Measurements from ENCODE around the gene ADCY3. TPM values are rescaled to one million over a fixed set of nuclear protein-coding genes. Genes with fewer than 3 reads are reported as not detected.
"Not testable (repeated sequence)": the region's sequence is repeated elsewhere in the genome, so short reads cannot be mapped to it uniquely, and the experiment has no call there.

Gene ADCY3
- total RNA-seq, 1 donor from 2014 or later: 38.6 TPM

DNA sequence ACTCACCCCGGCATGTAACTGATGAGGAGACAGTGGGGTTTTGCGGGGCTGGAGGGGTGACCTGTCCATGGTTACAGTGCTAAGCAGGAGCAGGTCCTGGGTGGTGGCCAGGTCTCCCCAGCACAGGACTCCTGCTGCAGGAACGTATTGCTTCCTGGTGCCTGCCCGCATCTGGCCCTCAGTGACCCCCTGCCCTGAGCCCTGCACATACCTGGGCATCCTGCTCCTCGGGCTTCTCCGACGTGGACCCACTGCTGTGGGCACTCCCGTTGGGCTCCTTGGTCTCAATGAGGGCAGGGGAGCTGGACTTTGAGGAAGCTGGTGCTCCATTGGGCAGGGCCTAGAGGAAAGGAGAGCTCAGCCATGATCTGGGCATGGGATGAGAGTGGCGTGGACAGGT, 83.3 kb downstream of the ADCY3 start:
- Mint-ChIP-seq H3K27ac (no peak overlapping the region), H3K9me3 (no peaks in the 10 kb centered on the region), H3K27me3 (ENCODE audit: low read depth) (no peaks in the 10 kb centered on the region), H3K4me3 (no peak overlapping the region), H3K36me3 (peaks cover 10% of the 10 kb centered on the region), H3K4me1 (no peaks in the 10 kb centered on the region)
- TF ChIP-seq, protein P1, sequence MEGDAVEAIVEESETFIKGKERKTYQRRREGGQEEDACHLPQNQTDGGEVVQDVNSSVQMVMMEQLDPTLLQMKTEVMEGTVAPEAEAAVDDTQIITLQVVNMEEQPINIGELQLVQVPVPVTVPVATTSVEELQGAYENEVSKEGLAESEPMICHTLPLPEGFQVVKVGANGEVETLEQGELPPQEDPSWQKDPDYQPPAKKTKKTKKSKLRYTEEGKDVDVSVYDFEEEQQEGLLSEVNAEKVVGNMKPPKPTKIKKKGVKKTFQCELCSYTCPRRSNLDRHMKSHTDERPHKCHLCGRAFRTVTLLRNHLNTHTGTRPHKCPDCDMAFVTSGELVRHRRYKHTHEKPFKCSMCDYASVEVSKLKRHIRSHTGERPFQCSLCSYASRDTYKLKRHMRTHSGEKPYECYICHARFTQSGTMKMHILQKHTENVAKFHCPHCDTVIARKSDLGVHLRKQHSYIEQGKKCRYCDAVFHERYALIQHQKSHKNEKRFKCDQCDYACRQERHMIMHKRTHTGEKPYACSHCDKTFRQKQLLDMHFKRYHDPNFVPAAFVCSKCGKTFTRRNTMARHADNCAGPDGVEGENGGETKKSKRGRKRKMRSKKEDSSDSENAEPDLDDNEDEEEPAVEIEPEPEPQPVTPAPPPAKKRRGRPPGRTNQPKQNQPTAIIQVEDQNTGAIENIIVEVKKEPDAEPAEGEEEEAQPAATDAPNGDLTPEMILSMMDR (IDR thresholded peaks at IDR 0.05; ENCODE audit: unreplicated experiment): no peak
- no peak for DNase-seq (ENCODE audit: low spot score in 2 of 2, unreplicated experiment in 2 of 2)

DNA sequence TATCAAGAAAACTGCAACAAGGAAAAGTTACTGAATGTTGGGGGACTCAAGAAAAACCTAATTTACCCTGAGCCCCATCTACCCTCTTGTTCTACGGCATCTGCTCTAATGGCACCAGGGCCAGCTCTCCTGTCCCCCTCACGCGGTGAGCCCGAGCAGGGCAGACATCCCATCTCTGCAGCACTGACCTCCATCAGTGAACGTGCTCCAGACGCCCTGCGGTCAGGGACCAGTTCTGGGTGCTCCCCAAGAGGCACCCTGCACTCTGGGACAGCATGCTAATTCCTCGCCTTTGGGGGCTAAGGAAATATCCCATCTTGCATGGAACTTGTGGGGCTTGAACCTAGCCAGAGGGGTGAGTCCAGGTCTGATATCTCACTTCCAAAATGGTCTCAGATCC, 83.8 kb downstream of the ADCY3 start:
- Mint-ChIP-seq H3K9me3 (no peaks in the 10 kb centered on the region), H3K27me3 (ENCODE audit: low read depth) (no peaks in the 10 kb centered on the region), H3K4me3 (no peak overlapping the region), H3K27ac (no peak overlapping the region), H3K4me1 (no peaks in the 10 kb centered on the region), H3K36me3 (peaks cover 13% of the 10 kb centered on the region)
- DNase-seq (ENCODE audit: low spot score in 2 of 2, unreplicated experiment in 2 of 2): no peak
- TF ChIP-seq, protein P1 (IDR thresholded peaks at IDR 0.05; ENCODE audit: unreplicated experiment): no peak

DNA sequence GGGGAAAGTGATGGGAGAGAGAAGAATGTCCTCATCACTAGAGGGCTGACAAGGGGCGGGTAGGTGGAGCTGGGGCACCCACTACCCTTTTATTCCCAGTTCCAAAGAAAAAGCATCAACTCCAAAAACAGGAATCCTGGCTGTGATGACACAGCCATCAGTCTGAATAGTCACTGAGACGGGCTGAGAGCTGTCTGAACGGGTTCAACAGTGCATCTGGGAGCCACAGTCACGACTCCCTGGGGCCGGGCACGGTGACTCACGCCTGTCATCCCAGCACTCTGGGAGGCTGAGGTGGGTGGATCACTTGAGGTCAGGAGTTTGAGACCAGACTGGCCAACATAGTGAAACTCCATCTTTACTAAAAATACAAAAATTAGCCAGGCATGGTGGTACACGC, 84.6 kb downstream of the ADCY3 start:
- H3K4me3 Mint-ChIP-seq; H3K9me3 Mint-ChIP-seq; H3K27ac Mint-ChIP-seq; DNase-seq (ENCODE audit: low spot score in 2 of 2, unreplicated experiment in 2 of 2); H3K27me3 Mint-ChIP-seq (ENCODE audit: low read depth); H3K4me1 Mint-ChIP-seq: not testable (repeated sequence)
- peaks cover 14% of the 10 kb centered on the region for H3K36me3 Mint-ChIP-seq

DNA sequence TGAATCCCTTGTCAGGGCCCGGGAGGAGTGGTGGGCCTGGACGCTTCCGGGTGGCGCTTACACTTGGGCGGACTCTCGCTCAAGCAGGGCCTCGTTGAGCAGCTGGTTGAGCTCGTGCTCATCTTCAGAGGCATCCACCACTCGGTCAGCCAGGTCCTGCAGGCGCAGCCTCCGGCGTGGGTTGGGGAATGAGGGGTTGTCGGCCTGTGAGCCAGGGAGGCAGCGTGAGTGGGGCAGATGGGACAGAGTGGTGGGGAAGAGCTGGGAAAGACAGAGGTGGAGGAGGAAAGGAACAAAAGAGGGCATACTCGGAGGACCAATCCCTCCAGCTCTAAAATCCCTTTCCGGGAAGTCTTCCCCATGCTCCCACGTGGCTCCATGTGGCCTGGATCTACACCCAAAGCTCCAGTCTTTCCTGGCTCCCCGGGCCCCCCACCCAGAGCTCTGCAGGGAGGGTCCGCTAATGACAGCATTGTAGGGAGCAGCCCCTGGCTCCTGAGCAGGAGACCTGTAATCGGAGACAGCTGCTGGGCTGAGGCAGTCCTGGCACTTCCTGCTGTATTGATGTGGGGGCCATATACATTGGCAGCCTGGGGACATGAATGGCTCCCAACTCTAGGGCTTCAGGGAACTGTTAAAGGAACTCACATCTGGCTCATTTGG, 85.2 kb downstream of the ADCY3 start:
- no peak overlapping the region for H3K4me3 Mint-ChIP-seq
- no peaks in the 10 kb centered on the region for H3K27me3 Mint-ChIP-seq (ENCODE audit: low read depth)
- H3K36me3 Mint-ChIP-seq: peaks cover 14% of the 10 kb centered on the region
- TF ChIP-seq, protein P1 (IDR thresholded peaks at IDR 0.05; ENCODE audit: unreplicated experiment): no peak
- H3K9me3 Mint-ChIP-seq: no peaks in the 10 kb centered on the region
- no peak for DNase-seq (ENCODE audit: low spot score in 2 of 2, unreplicated experiment in 2 of 2)
- no peaks in the 10 kb centered on the region for H3K4me1 Mint-ChIP-seq
- no peak overlapping the region for H3K27ac Mint-ChIP-seq

DNA sequence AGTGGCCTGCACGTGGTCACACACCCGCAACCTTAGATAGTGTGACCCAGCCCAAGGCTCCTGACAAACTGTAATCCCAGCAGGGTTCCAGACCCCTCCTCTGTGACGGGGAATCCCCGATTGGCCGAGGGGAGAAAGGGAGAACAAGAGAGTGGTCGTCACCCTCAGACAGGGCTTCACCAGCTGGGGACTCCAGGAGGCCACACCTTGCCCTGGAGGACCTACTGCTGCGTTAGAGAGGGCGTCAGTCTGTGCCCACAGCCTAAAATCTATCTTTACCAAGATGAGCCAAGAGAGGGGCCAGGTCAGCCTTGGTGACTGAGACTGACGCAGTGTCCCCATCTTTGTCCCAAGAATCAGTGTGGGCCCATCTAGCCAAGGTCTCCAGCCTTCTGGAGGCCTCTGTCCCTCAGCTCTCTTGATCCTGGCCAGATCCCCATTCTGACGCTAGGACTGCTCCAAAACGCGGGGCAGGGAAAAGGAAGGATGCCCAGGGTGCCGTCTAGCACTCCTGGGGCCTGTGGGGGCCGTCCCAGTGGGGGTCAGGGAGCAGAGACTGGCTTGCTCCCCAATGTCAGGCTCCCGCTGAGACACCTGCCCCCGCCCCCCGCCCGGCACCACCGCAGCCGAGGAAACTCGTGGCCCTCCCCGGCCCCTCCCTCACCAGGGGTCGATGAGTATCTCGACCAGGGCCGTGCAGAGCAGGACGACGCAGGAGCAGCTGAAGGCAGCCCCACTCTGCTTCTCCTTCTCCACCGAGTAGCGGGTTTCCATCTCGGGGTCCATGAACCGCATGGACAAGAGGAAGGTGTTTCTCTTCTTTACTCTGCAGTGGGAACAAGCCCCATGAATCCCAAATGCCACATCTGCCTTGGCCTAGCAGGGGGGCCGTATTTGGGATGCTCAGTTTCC, 86.0 kb downstream of the ADCY3 start:
- Mint-ChIP-seq H3K27me3 (ENCODE audit: low read depth) (no peaks in the 10 kb centered on the region), H3K9me3 (no peaks in the 10 kb centered on the region), H3K4me3 (no peak overlapping the region), H3K27ac (no peak overlapping the region), H3K36me3 (peaks cover 14% of the 10 kb centered on the region), H3K4me1 (no peaks in the 10 kb centered on the region)
- TF ChIP-seq, protein P1 (IDR thresholded peaks at IDR 0.05; ENCODE audit: unreplicated experiment): no peak
- DNase-seq (ENCODE audit: low spot score in 2 of 2, unreplicated experiment in 2 of 2): no peak
